Smooth muscle cell (in vitro differentiated cells): ENCODE measurements around the gene RALGAPA2. TPM values are rescaled to one million over a fixed set of nuclear protein-coding genes. Genes with fewer than 3 reads are reported as not detected.

Source experiments
- DNase-seq: peaks from one replicate; lab custom pipeline; 2025; ENCODE audit not compliant: unreplicated experiment; lab: John Stamatoyannopoulos, UW
- H2AFZ ChIP-seq: fragments of 200-600 bp; sonication (generic); 2 replicates; pipeline ENCODE4 v1.6.0; 2016; ENCODE audit warnings: antibody characterized with exemption, low read depth, mild to moderate bottlenecking
- H3F3A ChIP-seq: fragments of 200-600 bp; sonication (generic); 2 replicates; pipeline ENCODE4 v1.6.0; 2017; ENCODE audit warnings: antibody characterized with exemption, low read depth
- H3K27ac ChIP-seq: fragments of 200-600 bp; sonication (generic); 2 replicates; pipeline ENCODE4 v1.5.1; 2016; ENCODE audit warnings: low read depth, mild to moderate bottlenecking
- H3K27me3 ChIP-seq: fragments of 200-600 bp; sonication (generic); 2 replicates; pipeline ENCODE4 v1.6.1; 2016; ENCODE audit warnings: low read depth, mild to moderate bottlenecking
- H3K36me3 ChIP-seq: fragments of 200-600 bp; sonication (generic); 2 replicates; pipeline ENCODE4 v1.5.1; 2016; ENCODE audit warnings: low read depth
- H3K4me1 ChIP-seq: fragments of 200-600 bp; sonication (generic); 2 replicates; pipeline ENCODE4 v1.5.1; 2016; ENCODE audit warnings: low read depth
- H3K4me2 ChIP-seq: fragments of 200-600 bp; sonication (generic); 2 replicates; pipeline ENCODE4 v1.6.0; 2016; ENCODE audit warnings: mild to moderate bottlenecking
- H3K4me3 ChIP-seq: fragments of 200-600 bp; sonication (generic); 2 replicates; pipeline ENCODE4 v1.5.1; 2016; ENCODE audit warnings: mild to moderate bottlenecking
- H3K79me2 ChIP-seq: fragments of 200-600 bp; sonication (generic); 2 replicates; pipeline ENCODE4 v1.6.0; 2016; ENCODE audit warnings: low read depth, mild to moderate bottlenecking
- H3K9ac ChIP-seq: fragments of 200-600 bp; sonication (generic); 2 replicates; pipeline ENCODE4 v1.6.0; 2016; ENCODE audit warnings: low read depth
- H3K9me3 ChIP-seq: fragments of 200-600 bp; sonication (generic); replicated peaks from 2 replicates; pipeline ENCODE4 v1.5.1; 2016; ENCODE audit warnings: low read depth
- H4K20me1 ChIP-seq: fragments of 200-600 bp; sonication (generic); 2 replicates; pipeline ENCODE4 v1.6.0; 2016; ENCODE audit warnings: low read depth
- WGBS: methylation state at CpG from one replicate; pipeline ENCODE4 v1.1.7; 2016; ENCODE audit warnings: low lambda C conversion rate; 5-methylcytosine and 5-hydroxymethylcytosine counted together
- polyA plus RNA-seq: library from polyadenylated mRNA; unstranded; fragments of >200 nt; fragmentation: Nextera tagmentation; extraction: Ambion mirVana; gene quantifications from 2 replicates; pipeline ENCODE4 v1.2.1, GENCODE V29; 2016
- total RNA-seq: library from RNA; depleted of rRNA; stranded (reverse); fragments of >200 nt; gene quantifications from 2 replicates; pipeline ENCODE4 v1.2.3, GENCODE V29; 2014
- TF ChIP-seq, protein P1 (sequence below): fragments of 200-600 bp; sonication (generic); IDR thresholded peaks from 2 replicates; pipeline ENCODE4 v1.5.1; 2017; ENCODE audit warnings: borderline replicate concordance, mild to moderate bottlenecking, antibody characterized with exemption; ENCODE audit not compliant: insufficient read depth, poor library complexity, severe bottlenecking

Gene RALGAPA2
- total and polyA plus RNA-seq, 2 experiments from 2014 or later: 3.5 to 6.2 TPM

DNA sequence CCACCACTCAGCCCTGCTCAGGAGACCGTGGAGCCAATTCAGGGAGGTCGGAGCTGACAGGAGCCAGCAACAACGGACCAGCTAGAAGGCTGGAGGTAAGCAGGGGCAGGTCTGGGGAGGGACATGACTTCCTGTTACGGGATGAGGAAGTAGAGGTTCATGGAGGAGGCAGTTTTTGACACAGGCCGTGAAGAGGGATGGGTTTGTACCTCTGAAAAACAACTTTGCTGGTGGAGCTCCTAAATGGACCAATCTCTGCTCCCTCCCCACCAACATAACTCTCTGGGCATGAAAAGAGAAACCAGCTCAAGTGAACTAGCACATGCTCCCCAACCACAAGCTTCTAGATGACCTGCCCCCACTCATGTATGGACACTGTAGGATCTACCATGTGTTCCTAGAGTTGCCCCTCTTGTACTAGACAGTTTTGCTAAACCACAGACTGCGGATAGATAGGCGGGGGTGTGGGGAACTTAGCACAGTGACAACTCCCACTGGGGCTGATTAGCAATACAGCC is 31.4 kb downstream of the RALGAPA2 start:
- no peak for DNase-seq
- Histone ChIP-seq H3K4me3 (no peak overlapping the region), H2AFZ (no peak overlapping the region), H3K27ac (no peak overlapping the region), H4K20me1 (peaks cover 23% of the 10 kb centered on the region), H3K9ac (no peak overlapping the region), H3K79me2 (peaks cover 5% of the 10 kb centered on the region), H3K4me1 (no peaks in the 10 kb centered on the region), H3K9me3 (no peaks in the 10 kb centered on the region), H3F3A (no peaks in the 10 kb centered on the region), H3K36me3 (no peaks in the 10 kb centered on the region), H3K27me3 (no peaks in the 10 kb centered on the region), H3K4me2 (no peak overlapping the region)
- TF ChIP-seq, protein P1, sequence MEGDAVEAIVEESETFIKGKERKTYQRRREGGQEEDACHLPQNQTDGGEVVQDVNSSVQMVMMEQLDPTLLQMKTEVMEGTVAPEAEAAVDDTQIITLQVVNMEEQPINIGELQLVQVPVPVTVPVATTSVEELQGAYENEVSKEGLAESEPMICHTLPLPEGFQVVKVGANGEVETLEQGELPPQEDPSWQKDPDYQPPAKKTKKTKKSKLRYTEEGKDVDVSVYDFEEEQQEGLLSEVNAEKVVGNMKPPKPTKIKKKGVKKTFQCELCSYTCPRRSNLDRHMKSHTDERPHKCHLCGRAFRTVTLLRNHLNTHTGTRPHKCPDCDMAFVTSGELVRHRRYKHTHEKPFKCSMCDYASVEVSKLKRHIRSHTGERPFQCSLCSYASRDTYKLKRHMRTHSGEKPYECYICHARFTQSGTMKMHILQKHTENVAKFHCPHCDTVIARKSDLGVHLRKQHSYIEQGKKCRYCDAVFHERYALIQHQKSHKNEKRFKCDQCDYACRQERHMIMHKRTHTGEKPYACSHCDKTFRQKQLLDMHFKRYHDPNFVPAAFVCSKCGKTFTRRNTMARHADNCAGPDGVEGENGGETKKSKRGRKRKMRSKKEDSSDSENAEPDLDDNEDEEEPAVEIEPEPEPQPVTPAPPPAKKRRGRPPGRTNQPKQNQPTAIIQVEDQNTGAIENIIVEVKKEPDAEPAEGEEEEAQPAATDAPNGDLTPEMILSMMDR: no peak
- WGBS: 89% methylated on average over 7 of the region's 7 CpGs

DNA sequence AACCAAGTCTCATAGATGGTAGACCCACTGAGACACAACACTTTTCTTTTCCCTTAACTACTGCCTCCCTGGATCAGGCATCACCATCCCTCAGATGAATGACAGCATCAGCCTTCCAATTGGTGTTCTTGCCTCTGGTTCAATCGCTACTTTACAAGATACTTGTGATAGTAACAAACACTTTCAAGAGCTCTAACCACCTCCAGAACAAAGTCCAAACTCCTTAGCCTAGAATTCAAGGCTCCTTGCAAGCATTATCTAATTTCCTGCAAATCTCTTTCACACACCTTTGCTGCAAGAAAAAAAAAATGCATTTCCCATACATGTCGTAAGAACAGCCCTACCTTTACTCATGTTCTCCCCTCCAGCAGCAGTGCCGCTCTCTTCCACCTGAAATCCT is 33.1 kb downstream of the RALGAPA2 start:
- Histone ChIP-seq H3K9ac (no peak overlapping the region), H3K4me2 (no peak overlapping the region), H3K4me3 (no peak overlapping the region), H3F3A (no peaks in the 10 kb centered on the region), H4K20me1 (peaks cover 10% of the 10 kb centered on the region), H3K27ac (no peak overlapping the region), H3K36me3 (no peaks in the 10 kb centered on the region), H3K27me3 (no peaks in the 10 kb centered on the region), H2AFZ (no peak overlapping the region), H3K9me3 (no peaks in the 10 kb centered on the region), H3K79me2 (no peaks in the 10 kb centered on the region), H3K4me1 (no peaks in the 10 kb centered on the region)
- TF ChIP-seq, protein P1: no peak
- WGBS: 89% methylated on average over 3 of the region's 3 CpGs
- no peak for DNase-seq

DNA sequence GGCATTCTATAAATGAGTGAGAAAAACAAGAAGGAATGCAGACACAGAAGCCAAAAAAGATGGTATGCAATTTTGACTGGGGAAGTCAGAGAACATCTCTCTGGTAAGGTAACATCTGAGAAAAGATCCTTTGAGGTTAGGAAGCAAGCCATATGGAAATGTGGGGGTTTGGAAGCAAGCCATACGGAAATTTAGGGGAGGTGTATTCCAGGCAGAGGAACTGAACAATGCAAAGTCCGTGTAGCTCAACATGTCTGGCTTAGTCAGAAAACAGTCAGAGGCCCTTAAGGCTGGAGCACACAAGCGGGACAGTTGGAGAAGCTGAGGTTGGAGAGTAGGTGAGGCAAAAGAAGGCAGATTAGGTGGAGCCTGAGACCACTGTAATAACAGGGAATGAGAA is 35.3 kb downstream of the RALGAPA2 start:
- Histone ChIP-seq H3K9ac (no peak overlapping the region), H3K9me3 (no peaks in the 10 kb centered on the region), H3F3A (no peaks in the 10 kb centered on the region), H3K36me3 (no peaks in the 10 kb centered on the region), H3K4me3 (no peak overlapping the region), H3K27me3 (no peaks in the 10 kb centered on the region), H3K27ac (no peak overlapping the region), H3K79me2 (no peaks in the 10 kb centered on the region), H4K20me1 (peaks cover under 1% of the 10 kb centered on the region), H2AFZ (no peak overlapping the region), H3K4me2 (no peak overlapping the region), H3K4me1 (peaks cover 5% of the 10 kb centered on the region)
- WGBS: 94% methylated on average over 3 of the region's 3 CpGs
- DNase-seq: no peak
- TF ChIP-seq, protein P1: no peak

DNA sequence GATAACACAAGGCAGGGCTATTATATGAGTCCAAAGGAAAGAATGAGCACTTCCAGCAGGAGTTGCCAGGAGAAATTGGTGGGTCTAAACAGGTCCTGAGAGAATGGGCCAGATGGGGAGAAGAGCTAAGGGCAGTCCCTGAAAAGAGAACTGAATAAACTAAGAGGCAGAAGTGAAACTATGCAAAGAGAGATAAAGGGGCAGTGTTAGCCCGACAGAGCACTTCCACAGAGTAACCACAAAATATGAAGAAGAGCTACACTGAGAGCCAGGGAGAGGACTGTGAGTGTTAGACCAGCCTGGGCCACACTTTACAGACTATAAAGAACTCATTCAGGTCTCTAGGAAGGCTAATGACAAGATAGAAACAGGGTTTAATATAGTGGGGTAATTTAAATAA is 43.8 kb downstream of the RALGAPA2 start:
- WGBS: 5% methylated on average over 1 of the region's 1 CpG
- Histone ChIP-seq H3K4me3 (no peak overlapping the region), H3K27ac (no peak overlapping the region), H3F3A (no peaks in the 10 kb centered on the region), H3K27me3 (no peaks in the 10 kb centered on the region), H2AFZ (no peak overlapping the region), H4K20me1 (no peaks in the 10 kb centered on the region), H3K9ac (no peak overlapping the region), H3K79me2 (no peaks in the 10 kb centered on the region), H3K4me1 (peaks cover 5% of the 10 kb centered on the region), H3K4me2 (peak overlapping the region; percentile 55), H3K9me3 (no peaks in the 10 kb centered on the region), H3K36me3 (no peaks in the 10 kb centered on the region)
- DNase-seq: no peak
- TF ChIP-seq, protein P1: no peak
